Fibroblast of pulmonary artery (primary cell): ENCODE results near the gene OR8K5.
"Not testable (repeated sequence)": the region's sequence is repeated elsewhere in the genome, so short reads cannot be mapped to it uniquely, and the experiment has no call there.

ENCODE experiments used
- DNase-seq: peaks from one replicate; pipeline ENCODE4 v3.0.0-alpha.2; 2010; ENCODE audit warnings: low read depth
- H3K4me3 ChIP-seq: replicated peaks from 2 replicates; pipeline ENCODE4 v1.5.1; 2011; ENCODE audit warnings: low read depth, mild to moderate bottlenecking, control low read depth, low read length, moderate library complexity
- TF ChIP-seq, protein P1 (sequence below): IDR thresholded peaks from 2 replicates; pipeline ENCODE4 v1.5.1; 2011; ENCODE audit warnings: mild to moderate bottlenecking, control low read depth, low read length, inconsistent platforms; ENCODE audit errors: missing control alignments

The OR8K5 gene

DNA sequence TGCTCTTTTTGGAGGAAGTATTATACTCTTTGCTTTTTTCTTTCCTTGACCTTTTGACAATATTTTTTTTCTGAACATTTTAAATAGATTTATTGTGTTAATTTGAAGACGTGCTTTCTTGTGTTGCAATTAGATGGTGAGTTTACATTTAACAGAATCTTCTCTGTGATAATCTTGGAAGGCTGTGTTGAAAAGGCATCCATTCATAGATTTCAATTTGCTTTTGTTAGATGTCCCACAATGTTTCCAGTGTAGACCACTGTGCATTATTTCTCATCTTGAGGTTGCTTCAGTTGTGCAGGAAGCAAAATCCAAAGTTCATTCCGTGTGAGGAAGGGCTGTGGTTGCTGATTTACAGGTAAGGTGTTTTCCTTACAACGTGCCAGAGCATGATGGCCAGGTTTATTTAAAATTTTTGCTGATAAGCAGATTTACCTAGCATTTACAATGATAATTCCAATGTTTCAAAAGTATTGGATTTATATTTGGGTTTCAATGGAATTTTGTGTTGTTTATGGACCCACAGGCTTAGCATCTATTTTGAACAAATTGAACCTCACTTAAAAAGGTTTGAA, 12.2 kb upstream of the OR8K5 start:
- H3K4me3 ChIP-seq = no peak overlapping the region
- TF ChIP-seq, protein P1, sequence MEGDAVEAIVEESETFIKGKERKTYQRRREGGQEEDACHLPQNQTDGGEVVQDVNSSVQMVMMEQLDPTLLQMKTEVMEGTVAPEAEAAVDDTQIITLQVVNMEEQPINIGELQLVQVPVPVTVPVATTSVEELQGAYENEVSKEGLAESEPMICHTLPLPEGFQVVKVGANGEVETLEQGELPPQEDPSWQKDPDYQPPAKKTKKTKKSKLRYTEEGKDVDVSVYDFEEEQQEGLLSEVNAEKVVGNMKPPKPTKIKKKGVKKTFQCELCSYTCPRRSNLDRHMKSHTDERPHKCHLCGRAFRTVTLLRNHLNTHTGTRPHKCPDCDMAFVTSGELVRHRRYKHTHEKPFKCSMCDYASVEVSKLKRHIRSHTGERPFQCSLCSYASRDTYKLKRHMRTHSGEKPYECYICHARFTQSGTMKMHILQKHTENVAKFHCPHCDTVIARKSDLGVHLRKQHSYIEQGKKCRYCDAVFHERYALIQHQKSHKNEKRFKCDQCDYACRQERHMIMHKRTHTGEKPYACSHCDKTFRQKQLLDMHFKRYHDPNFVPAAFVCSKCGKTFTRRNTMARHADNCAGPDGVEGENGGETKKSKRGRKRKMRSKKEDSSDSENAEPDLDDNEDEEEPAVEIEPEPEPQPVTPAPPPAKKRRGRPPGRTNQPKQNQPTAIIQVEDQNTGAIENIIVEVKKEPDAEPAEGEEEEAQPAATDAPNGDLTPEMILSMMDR = no peak
- DNase-seq = no peak

DNA sequence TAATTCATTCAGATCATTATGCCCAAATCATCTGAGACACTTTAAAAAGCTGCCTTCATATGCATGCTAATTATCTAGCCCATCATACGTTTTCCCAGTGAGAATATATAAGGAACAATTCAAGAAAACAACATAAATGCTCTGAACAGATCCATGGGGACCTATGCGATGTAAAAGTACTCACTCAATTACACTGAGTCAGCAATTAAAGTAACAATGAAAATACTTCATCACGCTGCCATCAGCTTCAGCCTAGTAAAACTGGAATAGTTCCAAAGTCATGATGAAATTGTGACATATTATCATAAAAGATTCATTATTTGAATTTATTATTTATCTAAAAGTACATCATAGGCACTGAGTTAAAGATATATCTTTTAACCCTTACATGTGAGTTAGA, 3.7 kb upstream of the OR8K5 start:
- no peak overlapping the region for H3K4me3 ChIP-seq
- TF ChIP-seq, protein P1 = no peak
- no peak for DNase-seq

DNA sequence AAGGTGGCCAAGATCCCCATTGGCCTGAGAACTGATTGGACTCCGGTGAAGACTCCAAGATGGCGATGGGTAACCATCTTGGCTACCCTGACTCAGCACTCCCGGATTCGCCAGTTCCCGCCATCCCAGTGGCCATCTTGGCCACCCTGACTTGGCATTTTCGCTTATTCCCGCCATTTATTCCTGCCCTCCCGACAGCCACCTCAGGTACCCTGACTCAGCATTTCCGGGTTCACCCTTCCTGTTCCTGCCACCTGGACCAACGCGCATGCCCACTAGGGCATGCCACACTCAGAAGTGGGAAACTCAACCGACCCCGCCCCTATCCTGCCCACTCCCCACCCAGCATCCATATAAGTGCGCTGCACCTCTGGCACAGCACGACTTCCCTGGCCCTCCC, 7.8 kb downstream of the OR8K5 start:
- no peak for DNase-seq
- H3K4me3 ChIP-seq = no peak overlapping the region
- TF ChIP-seq, protein P1 = no peak

DNA sequence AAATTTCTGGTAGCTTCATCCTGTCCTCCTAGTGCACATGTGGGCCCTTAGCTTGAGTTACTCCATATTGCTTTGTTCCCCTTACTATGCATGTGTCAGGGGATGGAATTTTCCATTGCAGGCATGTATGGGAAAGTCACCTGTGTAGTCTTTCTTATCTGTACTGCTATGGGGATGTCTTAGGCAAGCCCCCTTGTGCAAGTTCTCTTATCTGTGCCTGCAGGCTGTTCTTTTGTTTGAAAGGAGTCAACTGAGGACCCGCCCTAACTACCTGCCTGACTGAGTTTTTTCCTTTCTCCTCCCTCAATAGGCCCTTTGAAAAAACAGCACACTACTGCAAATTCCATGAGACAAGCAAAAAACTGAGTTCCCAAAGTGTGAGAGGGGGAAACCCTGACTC, 8.7 kb downstream of the OR8K5 start:
- H3K4me3 ChIP-seq = no peak overlapping the region
- DNase-seq = no peak
- TF ChIP-seq, protein P1 = no peak

DNA sequence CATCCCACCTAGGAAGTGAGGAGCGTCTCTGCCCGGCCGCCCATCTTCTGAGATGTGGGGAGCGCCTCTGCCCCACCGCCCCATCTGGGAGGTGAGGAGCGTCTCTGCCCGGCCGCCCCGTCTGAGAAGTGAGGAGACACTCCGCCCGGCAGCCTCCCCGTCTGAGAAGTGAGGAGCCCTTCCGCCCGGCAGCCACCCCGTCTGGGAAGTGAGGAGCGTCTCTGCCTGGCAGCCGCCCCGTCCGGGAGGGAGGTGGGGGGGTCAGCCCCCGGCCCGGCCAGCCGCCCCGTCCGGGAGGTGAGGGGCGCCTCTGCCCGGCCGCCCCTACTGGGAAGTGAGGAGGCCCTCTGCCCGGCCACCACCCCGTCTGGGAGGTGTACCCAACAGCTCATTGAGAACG, 16.4 kb downstream of the OR8K5 start:
- H3K4me3 ChIP-seq, DNase-seq: not testable (repeated sequence)

DNA sequence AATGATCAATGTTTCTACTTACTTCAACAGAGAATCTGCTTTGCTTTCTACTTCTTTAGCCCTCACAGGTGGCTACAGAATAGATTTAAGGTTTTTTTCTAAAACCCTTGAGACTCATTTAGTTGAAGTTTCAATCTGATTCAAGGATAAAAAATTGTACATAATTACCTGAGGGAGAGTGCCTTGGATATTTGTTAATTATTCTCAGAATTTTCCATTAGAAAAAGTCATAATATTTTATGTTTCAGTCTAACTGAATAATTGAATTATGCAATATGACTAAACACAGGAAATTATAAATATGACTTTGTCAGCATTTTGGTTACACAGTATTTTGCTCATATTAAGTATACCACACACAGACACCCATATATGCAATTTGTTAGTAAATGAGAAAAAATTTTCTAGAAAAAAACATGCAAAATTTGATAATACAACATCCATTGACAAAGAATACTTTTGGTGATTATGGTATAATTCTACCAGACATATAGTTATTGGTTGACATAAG, 19.9 kb downstream of the OR8K5 start, which contains the start of gene OR8J3:
TSS of gene OR8J3 (minus strand) at position 51 of the 511 bp plus-strand sequence. CDS start 2,483 bp downstream, outside the sequence.
- no peak within 1 kb of the TSS for H3K4me3 ChIP-seq
- TF ChIP-seq, protein P1 = no peak
- no peak for DNase-seq

DNA sequence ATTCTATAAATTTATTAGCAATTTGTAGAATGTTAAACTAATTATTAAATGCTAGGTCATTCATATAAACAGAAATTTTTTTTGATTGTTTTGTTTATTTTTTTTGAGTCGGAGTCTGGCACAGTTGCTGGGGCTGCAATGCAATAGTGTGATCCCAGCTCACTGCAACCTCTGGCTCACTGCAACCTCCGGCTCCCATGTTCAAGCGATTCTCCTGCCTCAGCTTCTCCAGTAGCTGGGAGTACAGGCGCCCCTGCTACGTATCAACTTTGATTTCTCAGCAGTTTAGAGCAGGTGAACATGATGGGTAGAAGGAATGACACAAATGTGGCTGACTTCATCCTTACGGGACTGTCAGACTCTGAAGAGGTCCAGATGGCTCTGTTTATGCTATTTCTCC, 38.0 kb downstream of the OR8K5 start, which contains the start of gene OR8H3:
TSS of gene OR8H3 (plus strand) at position 301 of the 400 bp plus-strand sequence. CDS start at position 301, 0 bp downstream.
- no peak within 1 kb of the TSS for H3K4me3 ChIP-seq
- TF ChIP-seq, protein P1 = no peak
- no peak for DNase-seq
